Prostate gland (tissue), 2 donors: Measurements from ENCODE around the gene DUOX2.
"Not testable (repeated sequence)": the region's sequence is repeated elsewhere in the genome, so short reads cannot be mapped to it uniquely, and the experiment has no call there.

Experiments
- POLR2A ChIP-seq: fragments of 450-650 bp; IDR thresholded peaks from one replicate; pipeline ENCODE4 v1.6.1; 2016; ENCODE audit warnings: antibody characterized with exemption, mild to moderate bottlenecking
- POLR2AphosphoS5 ChIP-seq: sonication (generic); formaldehyde crosslinking; IDR thresholded peaks from one replicate; pipeline ENCODE4 v1.6.1; 2017; ENCODE audit warnings: antibody characterized with exemption
- TF ChIP-seq, protein P1 (sequence below), 4 experiments: fragments of 200-600 bp in 2 of 4; fragments of 450-650 bp in 2 of 4; sonication (generic) in 2 of 4; IDR thresholded peaks; 1 replicate in 3 of 4; 2 replicates in 1 of 4; pipeline ENCODE4 v1.5.1; 2016 to 2019; ENCODE audit warnings: antibody characterized with exemption in 4 of 4, mild to moderate bottlenecking in 2 of 4, moderate library complexity in 2 of 4

DNA sequence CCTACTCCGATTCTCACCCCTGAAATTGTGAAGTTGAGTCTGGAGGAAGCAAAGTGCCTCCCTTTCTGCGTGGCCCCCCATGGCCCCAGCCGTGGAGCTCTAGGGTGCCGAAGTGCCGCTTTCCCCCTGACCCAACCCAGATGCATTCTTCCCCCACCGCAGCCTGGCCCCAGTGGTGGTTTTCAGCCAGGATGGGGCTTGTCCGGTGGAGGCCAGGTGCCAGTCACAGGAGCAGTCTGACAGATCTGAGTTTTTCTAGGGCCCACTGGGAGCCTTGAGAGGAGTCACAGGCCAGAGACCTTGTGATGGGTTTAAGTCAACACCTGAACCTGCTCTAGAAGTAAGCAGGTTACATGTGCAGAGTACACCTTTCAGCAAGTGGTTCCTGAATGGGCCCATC is 51.7 kb downstream of the DUOX2 start:
- TF ChIP-seq POLR2A, POLR2AphosphoS5: not testable (repeated sequence)
- TF ChIP-seq, protein P1, sequence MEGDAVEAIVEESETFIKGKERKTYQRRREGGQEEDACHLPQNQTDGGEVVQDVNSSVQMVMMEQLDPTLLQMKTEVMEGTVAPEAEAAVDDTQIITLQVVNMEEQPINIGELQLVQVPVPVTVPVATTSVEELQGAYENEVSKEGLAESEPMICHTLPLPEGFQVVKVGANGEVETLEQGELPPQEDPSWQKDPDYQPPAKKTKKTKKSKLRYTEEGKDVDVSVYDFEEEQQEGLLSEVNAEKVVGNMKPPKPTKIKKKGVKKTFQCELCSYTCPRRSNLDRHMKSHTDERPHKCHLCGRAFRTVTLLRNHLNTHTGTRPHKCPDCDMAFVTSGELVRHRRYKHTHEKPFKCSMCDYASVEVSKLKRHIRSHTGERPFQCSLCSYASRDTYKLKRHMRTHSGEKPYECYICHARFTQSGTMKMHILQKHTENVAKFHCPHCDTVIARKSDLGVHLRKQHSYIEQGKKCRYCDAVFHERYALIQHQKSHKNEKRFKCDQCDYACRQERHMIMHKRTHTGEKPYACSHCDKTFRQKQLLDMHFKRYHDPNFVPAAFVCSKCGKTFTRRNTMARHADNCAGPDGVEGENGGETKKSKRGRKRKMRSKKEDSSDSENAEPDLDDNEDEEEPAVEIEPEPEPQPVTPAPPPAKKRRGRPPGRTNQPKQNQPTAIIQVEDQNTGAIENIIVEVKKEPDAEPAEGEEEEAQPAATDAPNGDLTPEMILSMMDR (IDR thresholded peaks at IDR 0.05), result not testable (repeated sequence)
